ENCODE measurements around the gene BPGM.

BPGM gene

DNA sequence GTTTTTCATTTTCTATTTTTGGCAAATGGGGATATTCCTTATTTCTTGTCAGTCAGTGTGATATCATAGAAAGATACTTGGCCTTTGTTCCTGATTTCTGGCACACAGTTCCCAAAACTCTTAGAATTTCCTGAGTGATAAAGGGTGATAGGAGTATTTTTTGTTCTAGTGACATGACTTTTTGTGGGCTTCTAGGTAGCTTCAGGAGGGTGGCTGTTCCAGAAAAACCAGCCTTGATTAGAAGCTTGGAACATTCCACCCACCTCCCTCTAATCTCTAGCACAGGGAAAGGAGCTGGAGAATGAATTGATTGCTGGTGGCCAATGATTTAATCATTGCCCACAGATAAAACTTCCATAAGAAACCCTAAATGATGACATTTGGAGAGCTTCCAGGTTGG, 17.2 kb upstream of the BPGM start:
- Histone ChIP-seq H3K27me3 (ENCODE audit: control insufficient read depth in 3 of 3, insufficient read depth in 3 of 3, low read depth in 1 of 3, low read length in 3 of 3) (peaks cover 0 to 32% (median 0%) of the 10 kb centered on the region in 3 experiments), H2AK5ac (ENCODE audit: low read depth, low read length) (no peak overlapping the region), H3K4ac (ENCODE audit: low read length) (no peak overlapping the region), H3K36me3 (replicated peaks in 1 of 2; ENCODE audit: control insufficient read depth in 2 of 2, insufficient read depth in 2 of 2, low read length in 2 of 2) (no peaks in the 10 kb centered on the region), H3K4me2 (ENCODE audit: insufficient read depth, low read length, poor library complexity, severe bottlenecking) (no peak overlapping the region), H3K9ac (ENCODE audit: low read depth, low read length, poor library complexity) (no peak overlapping the region), H2BK120ac (ENCODE audit: low read depth, low read length) (no peak overlapping the region), H3K9me3 (replicated peaks in 1 of 2; ENCODE audit: control insufficient read depth in 2 of 2, insufficient read depth in 1 of 2, low read depth in 1 of 2, low read length in 2 of 2) (no peaks in the 10 kb centered on the region), H3K4me3 (ENCODE audit: low read length in 2 of 2) (no peak overlapping the region), H3K23ac (ENCODE audit: low read depth, low read length, poor library complexity) (no peak overlapping the region), H2BK5ac (ENCODE audit: low read length) (no peak overlapping the region), H3K79me1 (ENCODE audit: low read depth, low read length) (no peaks in the 10 kb centered on the region), H2AFZ (ENCODE audit: low read length) (no peak overlapping the region), H3K27ac (replicated peaks; ENCODE audit: low read length) (no peak overlapping the region), H4K8ac (ENCODE audit: low read depth, low read length) (no peak overlapping the region), H2BK12ac (ENCODE audit: low read length) (no peak overlapping the region), H3K4me1 (ENCODE audit: control insufficient read depth in 2 of 2, insufficient read depth in 1 of 2, low read depth in 1 of 2, low read length in 2 of 2) (no peaks in the 10 kb centered on the region), H3K14ac (ENCODE audit: low read length) (no peak overlapping the region), H2BK15ac (ENCODE audit: low read length) (no peak overlapping the region), H4K91ac (ENCODE audit: low read depth, low read length, poor library complexity) (no peak overlapping the region), H3K18ac (ENCODE audit: low read length) (no peak overlapping the region)
- DNase-seq (ENCODE audit: low spot score), result no peak

DNA sequence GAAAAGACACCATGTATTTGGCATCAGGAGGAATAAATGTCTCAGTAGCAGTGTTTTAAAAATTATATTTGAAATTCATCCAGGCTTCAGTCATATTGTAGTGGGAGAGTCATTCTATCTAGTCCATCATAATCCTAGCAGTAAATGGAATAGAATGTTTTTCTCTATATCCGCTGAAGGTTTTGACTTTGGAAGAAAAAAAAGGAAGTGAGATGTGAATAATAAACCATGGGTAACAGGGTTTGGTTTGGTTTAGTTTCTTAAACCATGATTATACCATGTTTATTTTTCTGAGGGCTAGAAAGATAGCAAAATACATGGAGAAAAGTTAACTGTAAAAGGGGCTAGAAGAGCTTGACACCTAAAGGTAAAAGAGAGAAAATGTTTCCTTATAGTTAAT, 16.4 kb upstream of the BPGM start:
- H3K18ac ChIP-seq (ENCODE audit: low read length), result no peak overlapping the region
- no CpG with 5 or more reads among the region's 1 CpG for WGBS, 2 donors (ENCODE audit: extremely low coverage in 2 of 2, insufficient read length in 2 of 2, insufficient replicate concordance in 1 of 2)
- no peak overlapping the region for H2BK120ac ChIP-seq (ENCODE audit: low read depth, low read length)
- H3K14ac ChIP-seq (ENCODE audit: low read length), result no peak overlapping the region
- no peak overlapping the region for H3K4me3 ChIP-seq (ENCODE audit: low read length in 2 of 2)
- H3K9me3 ChIP-seq (replicated peaks in 1 of 2; ENCODE audit: control insufficient read depth in 2 of 2, insufficient read depth in 1 of 2, low read depth in 1 of 2, low read length in 2 of 2), result no peaks in the 10 kb centered on the region
- H2BK5ac ChIP-seq (ENCODE audit: low read length), result no peak overlapping the region
- H3K4me2 ChIP-seq (ENCODE audit: insufficient read depth, low read length, poor library complexity, severe bottlenecking), result no peak overlapping the region
- no peaks in the 10 kb centered on the region for H3K4me1 ChIP-seq (ENCODE audit: control insufficient read depth in 2 of 2, insufficient read depth in 1 of 2, low read depth in 1 of 2, low read length in 2 of 2)
- no peak overlapping the region for H3K4ac ChIP-seq (ENCODE audit: low read length)
- H3K79me1 ChIP-seq (ENCODE audit: low read depth, low read length), result no peaks in the 10 kb centered on the region
- H3K27me3 ChIP-seq (ENCODE audit: control insufficient read depth in 3 of 3, insufficient read depth in 3 of 3, low read depth in 1 of 3, low read length in 3 of 3), result peaks cover 0 to 30% (median 0%) of the 10 kb centered on the region in 3 experiments
- H2AK5ac ChIP-seq (ENCODE audit: low read depth, low read length), result no peak overlapping the region
- no peak overlapping the region for H2BK12ac ChIP-seq (ENCODE audit: low read length)
- no peak overlapping the region for H3K27ac ChIP-seq (replicated peaks; ENCODE audit: low read length)
- H3K23ac ChIP-seq (ENCODE audit: low read depth, low read length, poor library complexity), result no peak overlapping the region
- no peak overlapping the region for H4K91ac ChIP-seq (ENCODE audit: low read depth, low read length, poor library complexity)
- no peak overlapping the region for H3K9ac ChIP-seq (ENCODE audit: low read depth, low read length, poor library complexity)
- no peak overlapping the region for H2BK15ac ChIP-seq (ENCODE audit: low read length)
- no peaks in the 10 kb centered on the region for H3K36me3 ChIP-seq (replicated peaks in 1 of 2; ENCODE audit: control insufficient read depth in 2 of 2, insufficient read depth in 2 of 2, low read length in 2 of 2)
- DNase-seq (ENCODE audit: low spot score), result no peak
- no peak overlapping the region for H4K8ac ChIP-seq (ENCODE audit: low read depth, low read length)
- no peak overlapping the region for H2AFZ ChIP-seq (ENCODE audit: low read length)

GRCh38 chr7:134630893-134631292, 15.8 kb upstream of the BPGM start:
- no peak overlapping the region for H2BK5ac ChIP-seq (ENCODE audit: low read length)
- H4K8ac ChIP-seq (ENCODE audit: low read depth, low read length), result no peak overlapping the region
- H3K23ac ChIP-seq (ENCODE audit: low read depth, low read length, poor library complexity), result no peak overlapping the region
- no peaks in the 10 kb centered on the region for H3K79me1 ChIP-seq (ENCODE audit: low read depth, low read length)
- DNase-seq (ENCODE audit: low spot score), result no peak
- no peak overlapping the region for H3K9ac ChIP-seq (ENCODE audit: low read depth, low read length, poor library complexity)
- no peak overlapping the region for H2BK120ac ChIP-seq (ENCODE audit: low read depth, low read length)
- no peak overlapping the region for H3K27ac ChIP-seq (replicated peaks; ENCODE audit: low read length)
- H3K4me3 ChIP-seq (ENCODE audit: low read length in 2 of 2), result no peak overlapping the region
- no peak overlapping the region for H2AK5ac ChIP-seq (ENCODE audit: low read depth, low read length)
- H3K27me3 ChIP-seq (ENCODE audit: control insufficient read depth in 3 of 3, insufficient read depth in 3 of 3, low read depth in 1 of 3, low read length in 3 of 3), result peaks cover 0 to 36% (median 0%) of the 10 kb centered on the region in 3 experiments
- no peak overlapping the region for H2BK12ac ChIP-seq (ENCODE audit: low read length)
- no peaks in the 10 kb centered on the region for H3K36me3 ChIP-seq (replicated peaks in 1 of 2; ENCODE audit: control insufficient read depth in 2 of 2, insufficient read depth in 2 of 2, low read length in 2 of 2)
- H4K91ac ChIP-seq (ENCODE audit: low read depth, low read length, poor library complexity), result no peak overlapping the region
- H3K4me2 ChIP-seq (ENCODE audit: insufficient read depth, low read length, poor library complexity, severe bottlenecking), result no peak overlapping the region
- H3K18ac ChIP-seq (ENCODE audit: low read length), result no peak overlapping the region
- no peak overlapping the region for H2BK15ac ChIP-seq (ENCODE audit: low read length)
- no peak overlapping the region for H2AFZ ChIP-seq (ENCODE audit: low read length)
- H3K4me1 ChIP-seq (ENCODE audit: control insufficient read depth in 2 of 2, insufficient read depth in 1 of 2, low read depth in 1 of 2, low read length in 2 of 2), result no peaks in the 10 kb centered on the region
- H3K14ac ChIP-seq (ENCODE audit: low read length), result no peak overlapping the region
- no peaks in the 10 kb centered on the region for H3K9me3 ChIP-seq (replicated peaks in 1 of 2; ENCODE audit: control insufficient read depth in 2 of 2, insufficient read depth in 1 of 2, low read depth in 1 of 2, low read length in 2 of 2)
- no peak overlapping the region for H3K4ac ChIP-seq (ENCODE audit: low read length)

- H3K27ac ChIP-seq (replicated peaks; ENCODE audit: low read length), result no peak overlapping the region
- no peaks in the 10 kb centered on the region for H3K79me1 ChIP-seq (ENCODE audit: low read depth, low read length)
- H2BK15ac ChIP-seq (ENCODE audit: low read length), result no peak overlapping the region
- H3K9me3 ChIP-seq (replicated peaks in 1 of 2; ENCODE audit: control insufficient read depth in 2 of 2, insufficient read depth in 1 of 2, low read depth in 1 of 2, low read length in 2 of 2), result no peaks in the 10 kb centered on the region
- no peak overlapping the region for H3K4ac ChIP-seq (ENCODE audit: low read length)
- no peak overlapping the region for H3K4me2 ChIP-seq (ENCODE audit: insufficient read depth, low read length, poor library complexity, severe bottlenecking)
- H3K14ac ChIP-seq (ENCODE audit: low read length), result no peak overlapping the region
- peaks cover 0 to 33% (median 0%) of the 10 kb centered on the region in 3 experiments for H3K27me3 ChIP-seq (ENCODE audit: control insufficient read depth in 3 of 3, insufficient read depth in 3 of 3, low read depth in 1 of 3, low read length in 3 of 3)
- H3K4me1 ChIP-seq (ENCODE audit: control insufficient read depth in 2 of 2, insufficient read depth in 1 of 2, low read depth in 1 of 2, low read length in 2 of 2), result no peaks in the 10 kb centered on the region
- no peak overlapping the region for H3K4me3 ChIP-seq (ENCODE audit: low read length in 2 of 2)
- no peak overlapping the region for H3K23ac ChIP-seq (ENCODE audit: low read depth, low read length, poor library complexity)
- no peak overlapping the region for H2BK120ac ChIP-seq (ENCODE audit: low read depth, low read length)
- H2AK5ac ChIP-seq (ENCODE audit: low read depth, low read length), result no peak overlapping the region
- no peak overlapping the region for H3K9ac ChIP-seq (ENCODE audit: low read depth, low read length, poor library complexity)
- H3K36me3 ChIP-seq (replicated peaks in 1 of 2; ENCODE audit: control insufficient read depth in 2 of 2, insufficient read depth in 2 of 2, low read length in 2 of 2), result no peaks in the 10 kb centered on the region
- no peak overlapping the region for H3K18ac ChIP-seq (ENCODE audit: low read length)
- no peak overlapping the region for H2BK5ac ChIP-seq (ENCODE audit: low read length)
- DNase-seq (ENCODE audit: low spot score), result no peak
- no peak overlapping the region for H2AFZ ChIP-seq (ENCODE audit: low read length)
- H4K91ac ChIP-seq (ENCODE audit: low read depth, low read length, poor library complexity), result no peak overlapping the region
- H2BK12ac ChIP-seq (ENCODE audit: low read length), result no peak overlapping the region
- H4K8ac ChIP-seq (ENCODE audit: low read depth, low read length), result no peak overlapping the region
These were observed 14.6 kb upstream of the BPGM start for GRCh38 chr7:134632052-134632451.

Measured in neuronal stem cell (in vitro differentiated cells).